ENCODE data around the gene PDE11A.

Gene PDE11A

GRCh38 chr2:177688844-177689243, 383.7 kb downstream of the PDE11A start:
- no peak for DNase-seq

GRCh38 chr2:177683661-177684069, 388.9 kb downstream of the PDE11A start:
- DNase-seq, result no peak

GRCh38 chr2:177682836-177683660, 389.5 kb downstream of the PDE11A start:
- no peak for DNase-seq

- DNase-seq, result no peak
Observed at GRCh38 chr2:177682006-177682405, 390.6 kb downstream of the PDE11A start.

DNA sequence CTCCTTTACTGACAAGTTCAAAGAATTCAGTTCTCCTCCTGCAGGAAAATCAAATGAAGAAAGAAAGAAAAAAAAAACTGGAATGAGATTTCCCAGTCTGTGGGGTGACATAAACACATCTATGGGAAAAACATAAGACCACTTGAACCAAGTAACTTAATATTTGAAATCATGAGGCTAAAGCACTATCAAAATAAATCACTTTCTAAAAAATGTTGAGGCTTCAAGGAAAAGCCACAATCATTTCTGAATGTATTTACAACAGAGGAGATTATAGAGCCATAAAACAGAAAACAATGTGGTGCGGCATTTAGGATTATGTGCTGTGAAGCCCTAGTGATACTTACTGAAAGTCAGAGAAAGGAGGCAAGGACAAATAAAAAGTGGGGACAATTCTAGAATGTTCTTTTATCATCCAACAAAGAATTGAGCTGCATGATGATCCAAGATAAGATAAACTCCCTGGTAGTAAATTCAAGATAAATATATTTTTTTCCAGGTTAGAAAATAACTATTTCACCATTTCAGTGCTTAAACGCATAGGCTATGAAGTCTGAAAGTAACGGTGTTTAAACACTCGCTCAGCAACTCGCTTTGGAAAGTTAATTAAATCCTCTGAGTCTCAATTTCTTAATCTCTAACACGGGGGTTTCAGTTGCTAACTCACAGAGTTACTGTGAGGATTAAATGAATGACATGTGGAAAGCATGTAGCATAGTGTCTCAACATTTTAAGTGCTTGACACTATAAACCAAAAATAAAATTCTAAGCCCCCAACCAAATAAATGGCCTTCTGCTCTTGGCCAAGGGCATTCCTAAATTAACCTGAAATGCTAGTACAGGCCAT, 391.5 kb downstream of the PDE11A start:
- no peak for DNase-seq

- no peak for DNase-seq
Observed at GRCh38 chr2:177679611-177680605, 392.7 kb downstream of the PDE11A start.

DNA sequence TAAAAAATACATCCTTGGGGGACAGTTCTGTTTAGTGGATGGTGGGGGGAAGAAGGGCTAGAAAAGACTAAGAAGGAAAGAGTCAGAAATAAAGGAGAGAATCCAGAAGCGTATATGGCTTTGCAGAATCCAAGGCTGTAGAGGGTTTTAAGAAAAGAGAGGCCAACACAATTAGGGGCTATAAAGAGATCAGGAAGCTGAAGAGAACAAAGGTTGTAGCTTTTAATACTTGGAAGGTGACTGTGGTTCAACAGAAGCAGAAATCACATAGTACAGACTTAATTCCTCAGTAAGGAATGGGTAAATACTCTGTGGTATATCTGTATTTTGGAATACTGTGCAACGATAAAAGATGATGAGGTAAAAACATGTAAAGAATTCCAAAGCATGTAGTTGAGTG, 393.6 kb downstream of the PDE11A start:
- no peak for DNase-seq

DNA sequence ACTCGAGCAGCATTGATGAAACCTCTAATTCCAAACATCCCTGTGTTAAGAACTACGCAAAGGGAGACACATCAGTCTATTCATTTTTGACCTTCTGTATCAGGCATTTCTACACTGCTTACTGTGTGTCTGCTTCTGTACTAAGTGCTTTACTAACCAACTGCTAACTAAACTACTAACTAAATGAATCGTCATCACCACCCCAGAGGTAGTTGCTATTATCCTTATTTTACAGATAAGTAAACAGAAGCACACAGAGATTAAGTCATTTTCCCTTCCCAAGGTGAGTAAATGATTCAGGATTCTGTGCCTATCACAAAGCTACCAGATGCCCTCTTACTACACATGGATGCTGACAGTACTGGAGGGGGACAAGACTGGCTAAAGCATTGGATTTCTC, 395.9 kb downstream of the PDE11A start:
- DNase-seq, result no peak

DNA sequence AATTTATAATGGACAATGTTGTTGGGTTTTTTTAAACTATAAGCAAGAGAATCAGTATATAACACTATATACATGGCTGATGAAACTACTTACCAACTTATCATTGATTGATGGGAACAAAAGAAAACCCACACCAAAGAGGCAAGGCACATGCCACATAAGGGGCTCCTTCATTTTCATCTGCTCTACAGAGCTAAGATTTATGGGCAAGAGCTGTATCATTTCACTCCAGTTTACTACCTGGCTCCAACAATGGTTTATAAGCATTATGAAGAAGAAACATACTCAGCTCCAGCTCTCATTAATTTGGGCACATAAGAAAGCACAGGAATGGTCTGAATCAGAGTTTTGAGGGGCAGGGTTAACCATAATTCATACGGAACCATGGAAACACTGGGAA, 396.8 kb downstream of the PDE11A start:
- no peak for DNase-seq

DNA sequence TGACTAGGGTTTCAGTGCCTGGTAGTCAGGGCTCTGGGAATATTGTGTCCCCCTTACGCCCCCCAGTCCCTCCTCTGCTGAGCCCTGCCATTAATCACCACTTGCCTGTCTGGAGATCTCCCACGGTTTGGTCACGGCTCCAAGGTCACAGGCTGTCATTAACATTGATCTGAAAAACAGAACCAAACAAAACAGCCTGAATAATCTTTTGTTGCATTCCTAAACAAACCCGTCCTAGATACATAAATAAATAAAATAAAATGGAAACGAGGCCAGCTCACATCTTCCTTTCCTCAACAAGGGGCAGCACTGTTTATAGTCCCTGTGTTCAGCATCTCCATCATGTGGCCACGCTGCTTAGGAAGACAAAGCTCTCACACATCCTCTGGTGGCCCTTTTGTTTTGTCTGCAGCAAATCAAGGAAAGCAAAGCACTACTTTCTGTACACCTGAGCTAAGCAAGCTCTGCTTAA, 397.2 kb downstream of the PDE11A start:
- no peak for DNase-seq

DNA sequence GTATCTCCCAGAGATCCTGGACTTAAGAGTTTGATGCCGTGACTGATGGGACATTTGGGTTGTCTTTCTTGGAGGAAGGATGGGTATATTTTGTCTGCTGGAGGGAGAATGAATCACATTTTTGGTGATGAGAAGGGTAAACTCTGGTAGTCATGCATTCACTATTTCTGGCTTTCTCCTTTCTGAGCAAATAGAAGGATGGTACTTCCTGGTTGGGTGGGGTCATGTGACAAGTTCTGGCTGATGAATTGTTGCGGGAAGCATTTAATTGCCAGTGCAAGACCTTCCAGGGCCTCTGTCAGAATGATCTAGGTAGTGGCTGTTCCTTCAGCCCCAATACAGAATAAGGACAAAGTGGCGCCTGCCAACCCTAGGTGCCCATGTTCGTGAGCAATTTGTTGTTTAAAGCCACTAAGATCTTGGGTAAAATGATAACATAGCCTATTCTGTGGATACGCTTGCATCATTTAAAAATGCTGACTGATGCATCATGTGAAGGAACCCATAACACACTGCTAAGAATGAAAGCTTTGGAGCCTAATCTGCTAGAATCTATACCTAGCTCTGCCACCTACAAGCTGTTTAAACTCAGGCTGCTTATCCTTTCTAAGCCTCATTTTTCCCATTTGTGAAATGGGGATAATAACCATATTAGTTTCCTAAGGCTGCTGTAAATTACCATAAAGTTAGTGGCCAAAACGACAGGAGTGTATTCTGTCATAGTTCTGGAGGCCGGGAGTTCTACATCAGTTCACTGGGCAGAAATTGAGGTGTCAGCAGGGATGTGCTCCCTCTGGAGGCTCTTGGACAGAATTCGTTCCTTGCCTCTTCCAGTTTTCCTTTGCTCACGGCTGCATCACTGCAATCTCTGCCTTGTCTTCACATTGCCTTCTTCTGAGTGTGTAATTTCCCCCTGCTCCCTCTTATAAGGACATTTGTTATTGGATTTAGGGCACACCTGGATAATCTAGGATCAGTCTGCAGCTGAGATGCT, 398.7 kb downstream of the PDE11A start:
- no peak for DNase-seq

GRCh38 chr2:177671662-177672061, 400.9 kb downstream of the PDE11A start:
- DNase-seq, result no peak

DNA sequence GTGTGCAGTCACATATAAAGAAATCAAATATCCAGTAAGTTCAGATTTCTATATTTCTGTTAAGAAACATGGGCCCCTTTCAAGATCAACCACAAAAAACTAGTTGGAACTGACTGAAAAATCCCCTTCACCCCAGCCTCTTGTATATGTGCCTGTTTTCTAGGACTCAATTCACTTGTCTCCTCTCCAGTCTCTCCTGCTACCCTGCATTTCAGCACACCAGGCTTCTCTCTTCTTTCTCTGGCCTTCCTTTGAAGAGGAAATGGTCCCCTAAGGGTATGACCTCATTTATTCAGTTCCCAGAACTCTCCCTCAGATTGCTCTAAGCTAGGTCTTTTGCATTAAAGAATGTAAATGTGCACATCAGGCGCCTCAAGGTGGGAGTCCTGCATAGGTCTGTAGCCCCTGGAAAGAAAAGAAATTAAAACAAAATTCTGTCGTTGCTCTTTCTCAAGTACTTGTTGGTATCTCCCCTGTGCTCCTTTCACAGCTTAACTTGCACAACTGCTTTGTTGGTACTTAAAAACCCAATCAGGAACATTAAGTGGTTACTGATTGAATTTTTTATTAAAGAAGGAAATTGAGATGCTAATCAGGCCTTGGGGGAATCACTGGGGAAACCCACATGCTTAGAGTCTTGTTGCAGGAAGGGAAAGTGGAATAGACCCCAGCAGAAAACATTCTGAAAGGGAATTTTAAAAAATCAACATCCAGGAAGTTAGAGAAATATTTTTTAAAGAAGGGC, 401.6 kb downstream of the PDE11A start:
- no peak for DNase-seq

DNA sequence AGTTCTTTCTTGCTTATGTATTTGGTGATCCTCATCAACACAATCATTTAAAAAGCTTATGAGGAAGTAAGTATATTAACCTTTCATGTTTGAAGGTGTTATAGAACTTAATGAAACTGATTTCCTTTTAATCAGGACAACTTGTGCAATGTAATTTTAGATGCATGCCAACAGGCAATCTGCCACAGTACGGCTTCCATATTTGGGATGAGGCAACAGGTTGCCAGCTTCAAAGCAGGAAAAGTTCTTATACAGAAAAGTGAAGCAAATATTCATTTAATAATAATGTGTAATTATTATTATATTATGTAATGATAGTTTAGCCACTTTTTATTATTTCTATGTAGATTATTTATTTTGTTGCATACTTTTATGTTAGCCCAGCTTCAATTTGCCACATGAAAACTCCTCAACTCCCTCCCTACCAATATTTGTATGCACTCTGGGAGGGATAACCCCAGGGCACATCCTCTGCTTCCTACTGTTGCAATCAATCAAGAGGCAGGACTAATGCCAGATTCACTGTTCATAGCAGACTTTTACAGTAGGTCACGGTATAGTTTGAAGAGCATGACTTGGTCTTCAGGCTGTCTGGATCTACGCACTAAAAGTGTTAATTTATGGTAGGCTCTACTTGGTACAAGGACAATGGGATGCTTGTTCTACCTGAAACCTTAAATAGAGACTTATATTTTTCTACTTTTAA, 402.8 kb downstream of the PDE11A start:
- DNase-seq, result no peak

GRCh38 chr2:177669201-177669600, 403.4 kb downstream of the PDE11A start:
- DNase-seq, result no peak

DNA sequence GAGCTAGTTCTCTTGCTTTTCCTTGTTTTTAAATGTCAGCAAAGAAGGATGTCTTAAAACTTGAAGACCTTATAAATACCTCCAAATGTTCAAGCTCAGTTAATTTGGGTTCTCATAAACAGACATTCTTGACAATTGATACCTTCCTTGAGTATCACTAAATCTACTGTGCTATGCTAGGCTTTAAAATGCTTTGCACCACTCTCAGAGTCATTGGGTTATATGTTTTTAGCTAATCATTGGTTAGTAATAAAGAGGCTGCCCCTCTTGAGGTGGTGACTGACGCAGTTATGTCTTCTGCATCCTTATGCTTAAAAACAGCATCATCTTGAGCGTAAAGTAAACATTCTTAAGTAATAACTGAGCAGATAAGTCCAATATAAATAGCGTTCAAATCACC, 404.0 kb downstream of the PDE11A start:
- no peak for DNase-seq

DNA sequence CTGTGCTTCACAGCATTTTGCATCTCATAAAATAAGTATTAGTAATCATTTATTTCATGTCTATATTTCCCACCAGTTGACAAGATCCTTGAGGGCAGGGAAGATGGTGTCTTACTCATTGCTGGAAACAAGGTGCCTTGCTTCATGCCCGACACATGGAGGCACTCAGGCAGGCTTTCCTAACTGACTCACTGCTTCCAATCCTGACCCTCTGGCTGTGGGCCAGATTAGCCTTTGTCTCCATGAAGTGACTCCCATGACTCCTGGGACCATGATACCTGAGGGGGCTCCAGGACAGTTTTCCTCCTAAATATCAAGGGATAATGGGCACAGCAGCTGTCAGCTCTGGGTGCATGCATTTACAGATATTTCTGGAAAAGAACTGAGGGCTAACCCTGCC, 405.0 kb downstream of the PDE11A start:
- no peak for DNase-seq

GRCh38 chr2:177666408-177666807, 406.2 kb downstream of the PDE11A start:
- DNase-seq, result no peak

GRCh38 chr2:177665948-177666347, 406.6 kb downstream of the PDE11A start:
- DNase-seq, result no peak

DNA sequence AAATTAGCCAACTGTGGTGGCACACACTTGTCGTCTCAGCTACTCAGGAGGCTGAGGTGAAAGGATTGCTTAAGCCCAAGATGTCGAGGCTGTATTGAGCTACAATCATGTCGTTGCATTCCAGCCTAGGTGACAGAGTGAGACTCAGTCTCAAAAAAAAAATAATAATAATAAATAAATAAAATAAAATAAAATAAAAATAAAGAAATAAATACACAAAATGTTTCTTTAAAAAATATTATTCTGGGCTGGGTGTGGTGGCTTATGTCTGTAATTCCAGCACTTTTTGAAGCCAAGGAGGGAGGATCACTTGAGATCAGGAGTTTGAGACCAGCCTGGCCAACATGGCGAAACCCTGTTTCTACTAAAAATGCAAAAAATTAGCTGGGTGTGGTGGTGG, 407.2 kb downstream of the PDE11A start:
- no peak for DNase-seq
